K562 (cell line): ENCODE results near the gene SOX21. TPM values are rescaled to one million over a fixed set of nuclear protein-coding genes. Genes with fewer than 3 reads are reported as not detected.

Experiments
- ATAC-seq: fragments of 200-7000 bp; cut with Tn5 transposase; 3 replicates; pipeline ENCODE4 v1.9.1; 2020; ENCODE audit warnings: moderate library complexity
- BruUV-seq: library from RNA; stranded (reverse); fragments of 400-500 nt; replicated peaks from 2 replicates; lab custom pipeline; 2021; lab: Mats Ljungman, UMichigan
- CTCF ChIA-PET: fragments of 300-600 bp; formaldehyde crosslinking; extraction: SDS; loops from one replicate; lab custom pipeline; 2021; ENCODE audit warnings: low intra/inter-chr PET ratio; lab: Yijun Ruan, JAX
- POLR2A ChIA-PET: fragments of 300-600, 350-650 bp; sonication (Branson Sonifier 250); formaldehyde crosslinking; extraction: SDS; loops from one replicate; lab custom pipeline; 2021; ENCODE audit warnings: antibody characterized with exemption, inconsistent platforms; lab: Yijun Ruan, JAX
- DNase-seq, 4 experiments: peaks; one replicate each; pipeline versions ENCODE4 v3.0.0 to v3.0.0-alpha.2; 2011 to 2018; ENCODE audit warnings: low spot score in 3 of 4, mixed read lengths in 3 of 4; ENCODE audit errors: extremely low read depth in 1 of 4
- FAIRE-seq: peaks from 2 replicates; lab custom pipeline; 2011; peaks lifted over from hg19 to GRCh38; lab: Jason Lieb, UNC
- H2AFZ ChIP-seq: 2 replicates; pipeline ENCODE4 v1.6.0; 2011; ENCODE audit warnings: low read depth, low read length, control low read depth, inconsistent platforms
- H3K27ac ChIP-seq: fragments of 200-600 bp; 3 replicates; pipeline ENCODE4 v1.8.0; 2011; ENCODE audit warnings: low read depth, mild to moderate bottlenecking, control low read depth, inconsistent platforms, low read length, moderate library complexity, mixed read lengths; ENCODE audit errors: extremely low read depth
- H3K27me3 ChIP-seq, 2 experiments: fragments of 300-600 bp in 1 of 2; 2 replicates in 1 of 2; 3 replicates in 1 of 2; pipeline versions ENCODE4 v1.6.0 to v1.8.0; 2011; ENCODE audit warnings: inconsistent platforms in 2 of 2, low read length in 2 of 2, mild to moderate bottlenecking in 1 of 2, mixed read lengths in 1 of 2, moderate library complexity in 1 of 2; ENCODE audit not compliant: control insufficient read depth in 2 of 2, insufficient read depth in 2 of 2
- H3K36me3 ChIP-seq: fragments of 300-600 bp; 3 replicates; pipeline ENCODE4 v1.8.0; 2011; ENCODE audit warnings: mild to moderate bottlenecking, low read length, inconsistent platforms; ENCODE audit not compliant: control insufficient read depth, insufficient read depth
- H3K4me1 ChIP-seq, 2 experiments: fragments of 200-600 bp in 1 of 2; replicated peaks in 1 of 2; 2 replicates in 1 of 2; 3 replicates in 1 of 2; pipeline versions ENCODE4 v1.5.1 to v1.8.0; 2011; ENCODE audit warnings: inconsistent platforms in 2 of 2, low read length in 2 of 2, mild to moderate bottlenecking in 1 of 2, mixed read lengths in 1 of 2, moderate library complexity in 1 of 2; ENCODE audit not compliant: control insufficient read depth in 2 of 2, insufficient read depth in 2 of 2
- H3K4me2 ChIP-seq: 2 replicates; pipeline ENCODE4 v1.6.1; 2011; ENCODE audit warnings: low read length, control low read depth, inconsistent platforms, mixed read lengths; ENCODE audit not compliant: insufficient read depth
- H3K4me3 ChIP-seq: fragments of 200-600 bp; sonication (generic), shearing (Covaris generic); 2 replicates; pipeline ENCODE4 v1.5.1; 2016; ENCODE audit warnings: control low read depth, inconsistent platforms
- H3K79me2 ChIP-seq: fragments of 200-600 bp; 3 replicates; pipeline ENCODE4 v1.8.0; 2011; ENCODE audit warnings: low read length, inconsistent platforms; ENCODE audit not compliant: control insufficient read depth, insufficient read depth
- H3K9ac ChIP-seq, 2 experiments: 2 replicates each; pipeline versions ENCODE4 v1.6.0 to v1.6.1; 2011; ENCODE audit warnings: low read depth in 2 of 2, low read length in 2 of 2, control low read depth in 1 of 2, inconsistent platforms in 1 of 2, mild to moderate bottlenecking in 1 of 2, mixed read lengths in 1 of 2; ENCODE audit not compliant: insufficient read depth in 1 of 2
- H3K9me1 ChIP-seq: one replicate; pipeline ENCODE4 v1.6.0; 2011; ENCODE audit warnings: inconsistent platforms, mild to moderate bottlenecking, low read length, moderate library complexity; ENCODE audit not compliant: control insufficient read depth, insufficient read depth
- H3K9me3 ChIP-seq: replicated peaks from 2 replicates; pipeline ENCODE4 v1.5.1; 2011; ENCODE audit warnings: low read depth, low read length, inconsistent platforms; ENCODE audit not compliant: control insufficient read depth, insufficient read depth
- H4K20me1 ChIP-seq: replicated peaks from 2 replicates; pipeline ENCODE4 v1.6.1; 2011; ENCODE audit warnings: low read length, inconsistent platforms, mixed read lengths; ENCODE audit not compliant: control insufficient read depth, insufficient read depth
- ARNT ChIP-seq, 2 experiments: fragments of 450-650 bp; IDR thresholded peaks; 2 replicates each; pipeline ENCODE4 v1.6.1; 2016; ENCODE audit warnings: mild to moderate bottlenecking in 1 of 2
- CBX2 ChIP-seq: fragments of 200-600 bp; sonication (generic); IDR thresholded peaks from one replicate; pipeline ENCODE4 v1.6.1; 2012; ENCODE audit warnings: mild to moderate bottlenecking, low read length, inconsistent platforms; ENCODE audit not compliant: insufficient read depth, poor library complexity, severe bottlenecking
- E2F4 ChIP-seq: sonication (generic); formaldehyde crosslinking; IDR thresholded peaks from 2 replicates; pipeline ENCODE4 v1.8.0; 2022; ENCODE audit warnings: mild to moderate bottlenecking, low read depth, missing genetic modification reagents
- EP300 ChIP-seq: IDR thresholded peaks from 2 replicates; pipeline ENCODE4 v1.6.1; 2012; ENCODE audit warnings: low read length, improper control_type of control experiment
- HDAC1 ChIP-seq, 2 experiments: fragments of 450-650 bp; IDR thresholded peaks; 2 replicates each; pipeline ENCODE4 v1.6.1; 2016 to 2017; ENCODE audit warnings: inconsistent platforms in 1 of 2, mild to moderate bottlenecking in 1 of 2, moderate library complexity in 1 of 2
- KHSRP ChIP-seq: fragments of 450-650 bp; IDR thresholded peaks from 2 replicates; pipeline ENCODE4 v1.6.1; 2017
- MTA1 ChIP-seq: fragments of 450-650 bp; IDR thresholded peaks from 2 replicates; pipeline ENCODE4 v1.6.1; 2017; ENCODE audit warnings: borderline replicate concordance
- NFE2L1 ChIP-seq: fragments of 450-650 bp; IDR thresholded peaks from 2 replicates; pipeline ENCODE4 v1.6.1; 2016; ENCODE audit warnings: missing genetic modification characterization, low read depth, mild to moderate bottlenecking, missing compliant biosample characterization, moderate library complexity, borderline replicate concordance
- SRSF3 ChIP-seq: fragments of 200-400 bp; formaldehyde crosslinking; IDR thresholded peaks from 2 replicates; pipeline ENCODE4 v1.6.1; 2016; ENCODE audit warnings: mild to moderate bottlenecking, low read length, moderate library complexity; ENCODE audit not compliant: insufficient read depth
- ZNF124 ChIP-seq: sonication (generic); formaldehyde crosslinking; IDR thresholded peaks from 2 replicates; pipeline ENCODE4 v1.8.1; 2022; ENCODE audit warnings: missing genetic modification reagents
- ZNF143 ChIP-seq: sonication (generic); formaldehyde crosslinking; IDR thresholded peaks from 2 replicates; pipeline ENCODE4 v1.9.0; 2022; ENCODE audit warnings: mild to moderate bottlenecking, missing genetic modification reagents
- ZNF324 ChIP-seq: fragments of 250-450 bp; sonication (Bioruptor Pico); IDR thresholded peaks from 2 replicates; pipeline ENCODE4 v1.4.0; 2020; ENCODE audit warnings: mild to moderate bottlenecking
- WGBS: fragments of 100-300 bp; shearing (Covaris generic); methylation state at CpG from one replicate; pipeline ENCODE4 v1.1.6; 2016; ENCODE audit warnings: low coverage, mixed read lengths; ENCODE audit not compliant: insufficient coverage; ENCODE audit errors: missing lambda C conversion rate; 5-methylcytosine and 5-hydroxymethylcytosine counted together
- in situ Hi-C: fragments of 300-500 bp; cut with MboI; formaldehyde crosslinking; loops from 4 replicates; pipeline ENCODE4 v1.15.0; 2018; ENCODE audit warnings: inconsistent platforms, mixed read lengths
- intact Hi-C: fragments of 100-400 bp; cut with micrococcal nuclease; formaldehyde crosslinking; loops from 2 replicates; pipeline ENCODE4 v1.14.2; 2022
- polyA plus RNA-seq, 8 experiments: library from polyadenylated mRNA; depleted of rRNA in 4 of 8; stranded (reverse) in 5 of 8; unstranded in 3 of 8; fragments of >200 nt; fragmentation: Nextera tagmentation in 2 of 8; fragmentation: Illumina TruSeq in 1 of 8; extraction: Ambion mirVana in 2 of 8; extraction: Trizol in 1 of 8; gene quantifications; 2 replicates each; pipeline versions ENCODE4 v1.2.1 to v1.2.3, GENCODE V29; 2011 to 2014; ENCODE audit warnings: inconsistent platforms in 1 of 8, missing spikeins in 1 of 8
- total RNA-seq, 7 experiments: library from RNA; depleted of rRNA in 6 of 7; stranded (reverse); fragments of >200 nt in 6 of 7; fragmentation: Illumina TruSeq in 2 of 7; extraction: Trizol in 2 of 7; gene quantifications; 2 replicates each; pipeline versions ENCODE4 v1.2.1 to v1.2.3, GENCODE V29; 2011 to 2021; ENCODE audit warnings: low replicate concordance in 1 of 7
- TF ChIP-seq, protein P1 (sequence below): fragments of 250-450 bp; sonication (Bioruptor Pico); IDR thresholded peaks from 2 replicates; pipeline ENCODE4 v1.8.0; 2021; ENCODE audit warnings: mild to moderate bottlenecking, moderate library complexity
- TF ChIP-seq, protein P2 (sequence below): fragments of 450-650 bp; IDR thresholded peaks from 2 replicates; pipeline ENCODE4 v1.6.1; 2016; ENCODE audit warnings: missing biosample characterization, missing genetic modification characterization
- TF ChIP-seq, protein P3 (sequence below): sonication (generic); formaldehyde crosslinking; IDR thresholded peaks from 2 replicates; pipeline ENCODE4 v1.8.1; 2023; ENCODE audit warnings: mild to moderate bottlenecking, missing genetic modification reagents
- TF ChIP-seq, protein P4 (sequence below): fragments of 250-450 bp; sonication (Bioruptor Pico); IDR thresholded peaks from 2 replicates; pipeline ENCODE4 v1.4.0; 2020

SOX21 gene
- total and polyA plus RNA-seq, 9 of the 15 experiments (the other 6 are each of a cell fraction or from before 2014, with no cell fraction given), result 0.07 TPM; not detected in 8

- FAIRE-seq (no peak), DNase-seq (no peak), ATAC-seq (no peak)
- intact Hi-C loops, result loop anchor here (5.0 kb wide), 1 partner anchor 47 kb away; no protein-coding TSS in a partner anchor
- CTCF ChIA-PET, result no interaction called here
- Histone ChIP-seq H3K27me3 (peaks cover 27 to 48% of the 10 kb centered on the region in 2 experiments; a peak in 4 of 5 replicates), H3K4me3 (no peak overlapping the region), H2AFZ (no peak overlapping the region), H3K4me2 (no peak overlapping the region), H3K36me3 (no peaks in the 10 kb centered on the region), H3K9ac (no peak overlapping the region), H3K9me3 (no peaks in the 10 kb centered on the region), H3K79me2 (no peaks in the 10 kb centered on the region), H4K20me1 (no peaks in the 10 kb centered on the region), H3K4me1 (peaks cover 2 to 37% of the 10 kb centered on the region in 2 experiments; a peak in 2 of 5 replicates), H3K27ac (no peak overlapping the region), H3K9me1 (no peaks in the 10 kb centered on the region)
- BruUV-seq, result no TSS peak
- in situ Hi-C loops, result no loop called here
- 8% methylated on average over 7 of the region's 7 CpGs for WGBS
- POLR2A ChIA-PET, result no interaction called here
- TF ChIP-seq SRSF3 (no peak), ARNT (IDR thresholded peaks at IDR 0.05) (no peak), MTA1 (no peak), KHSRP (no peak), ZNF143 (CRISPR knock-in tag) (no peak), ZNF324 (CRISPR knock-in tag) (no peak), CBX2 (peak; percentile 98), NFE2L1 (tag) (no peak), E2F4 (CRISPR knock-in tag) (no peak), ZNF124 (CRISPR knock-in tag) (no peak), EP300 (no peak), HDAC1 (IDR thresholded peaks at IDR 0.05) (no peak)
- TF ChIP-seq, protein P1, sequence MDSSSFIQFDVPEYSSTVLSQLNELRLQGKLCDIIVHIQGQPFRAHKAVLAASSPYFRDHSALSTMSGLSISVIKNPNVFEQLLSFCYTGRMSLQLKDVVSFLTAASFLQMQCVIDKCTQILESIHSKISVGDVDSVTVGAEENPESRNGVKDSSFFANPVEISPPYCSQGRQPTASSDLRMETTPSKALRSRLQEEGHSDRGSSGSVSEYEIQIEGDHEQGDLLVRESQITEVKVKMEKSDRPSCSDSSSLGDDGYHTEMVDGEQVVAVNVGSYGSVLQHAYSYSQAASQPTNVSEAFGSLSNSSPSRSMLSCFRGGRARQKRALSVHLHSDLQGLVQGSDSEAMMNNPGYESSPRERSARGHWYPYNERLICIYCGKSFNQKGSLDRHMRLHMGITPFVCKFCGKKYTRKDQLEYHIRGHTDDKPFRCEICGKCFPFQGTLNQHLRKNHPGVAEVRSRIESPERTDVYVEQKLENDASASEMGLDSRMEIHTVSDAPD (CRISPR knock-in tag), result no peak
- TF ChIP-seq, protein P2, sequence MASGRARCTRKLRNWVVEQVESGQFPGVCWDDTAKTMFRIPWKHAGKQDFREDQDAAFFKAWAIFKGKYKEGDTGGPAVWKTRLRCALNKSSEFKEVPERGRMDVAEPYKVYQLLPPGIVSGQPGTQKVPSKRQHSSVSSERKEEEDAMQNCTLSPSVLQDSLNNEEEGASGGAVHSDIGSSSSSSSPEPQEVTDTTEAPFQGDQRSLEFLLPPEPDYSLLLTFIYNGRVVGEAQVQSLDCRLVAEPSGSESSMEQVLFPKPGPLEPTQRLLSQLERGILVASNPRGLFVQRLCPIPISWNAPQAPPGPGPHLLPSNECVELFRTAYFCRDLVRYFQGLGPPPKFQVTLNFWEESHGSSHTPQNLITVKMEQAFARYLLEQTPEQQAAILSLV, result no peak
- TF ChIP-seq, protein P3, sequence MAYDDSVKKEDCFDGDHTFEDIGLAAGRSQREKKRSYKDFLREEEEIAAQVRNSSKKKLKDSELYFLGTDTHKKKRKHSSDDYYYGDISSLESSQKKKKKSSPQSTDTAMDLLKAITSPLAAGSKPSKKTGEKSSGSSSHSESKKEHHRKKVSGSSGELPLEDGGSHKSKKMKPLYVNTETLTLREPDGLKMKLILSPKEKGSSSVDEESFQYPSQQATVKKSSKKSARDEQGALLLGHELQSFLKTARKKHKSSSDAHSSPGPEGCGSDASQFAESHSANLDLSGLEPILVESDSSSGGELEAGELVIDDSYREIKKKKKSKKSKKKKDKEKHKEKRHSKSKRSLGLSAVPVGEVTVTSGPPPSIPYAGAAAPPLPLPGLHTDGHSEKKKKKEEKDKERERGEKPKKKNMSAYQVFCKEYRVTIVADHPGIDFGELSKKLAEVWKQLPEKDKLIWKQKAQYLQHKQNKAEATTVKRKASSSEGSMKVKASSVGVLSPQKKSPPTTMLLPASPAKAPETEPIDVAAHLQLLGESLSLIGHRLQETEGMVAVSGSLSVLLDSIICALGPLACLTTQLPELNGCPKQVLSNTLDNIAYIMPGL (CRISPR knock-in tag), result no peak
- TF ChIP-seq, protein P4, sequence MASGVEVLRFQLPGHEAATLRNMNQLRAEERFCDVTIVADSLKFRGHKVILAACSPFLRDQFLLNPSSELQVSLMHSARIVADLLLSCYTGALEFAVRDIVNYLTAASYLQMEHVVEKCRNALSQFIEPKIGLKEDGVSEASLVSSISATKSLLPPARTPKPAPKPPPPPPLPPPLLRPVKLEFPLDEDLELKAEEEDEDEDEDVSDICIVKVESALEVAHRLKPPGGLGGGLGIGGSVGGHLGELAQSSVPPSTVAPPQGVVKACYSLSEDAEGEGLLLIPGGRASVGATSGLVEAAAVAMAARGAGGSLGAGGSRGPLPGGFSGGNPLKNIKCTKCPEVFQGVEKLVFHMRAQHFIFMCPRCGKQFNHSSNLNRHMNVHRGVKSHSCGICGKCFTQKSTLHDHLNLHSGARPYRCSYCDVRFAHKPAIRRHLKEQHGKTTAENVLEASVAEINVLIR (CRISPR knock-in tag), result no peak
Observed at GRCh38 chr13:94709001-94709834, 3.1 kb downstream of the SOX21 start.
